ENCODE measurements around the gene BRMS1.
A peak's percentile ranks its signal among the peaks of the same experiment; 100 is the strongest.
"Not testable (repeated sequence)": the region's sequence is repeated elsewhere in the genome, so short reads cannot be mapped to it uniquely, and the experiment has no call there.

The BRMS1 gene

DNA sequence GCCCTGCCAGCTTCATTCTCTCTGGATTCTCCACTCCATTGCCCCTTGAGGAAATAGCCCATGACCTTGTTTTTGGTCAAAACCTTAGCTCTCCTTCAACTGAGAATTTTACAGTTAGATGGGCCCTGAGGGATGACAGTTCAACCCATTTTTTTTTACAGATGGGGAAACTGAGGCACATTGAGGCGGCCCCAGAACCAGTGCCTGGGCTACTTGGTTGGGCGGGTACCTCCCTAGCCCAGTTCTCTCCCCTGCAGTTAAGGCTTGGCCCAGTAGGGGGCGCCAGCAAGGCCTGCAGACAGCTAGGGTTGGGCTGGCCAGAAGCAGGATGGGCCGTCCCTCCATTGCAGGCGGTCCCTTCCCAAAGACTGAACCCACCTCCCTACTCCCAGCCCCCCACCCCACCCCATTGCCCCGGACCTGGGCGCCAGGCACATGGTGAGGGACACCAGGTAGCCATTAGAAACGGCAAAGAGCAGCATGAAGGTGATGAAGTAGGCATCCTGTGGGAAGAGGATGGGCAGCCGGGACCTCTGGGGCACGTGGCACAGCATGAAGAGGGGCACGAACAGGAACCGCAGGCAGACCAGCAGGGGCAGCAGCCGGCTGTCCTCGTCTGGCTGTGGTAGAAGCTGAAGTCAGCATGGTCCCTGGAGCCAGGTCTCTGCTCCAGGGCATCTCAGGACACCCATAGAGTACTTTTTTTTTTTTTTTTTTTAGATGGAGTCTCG lies 19.1 kb upstream of the BRMS1 start:
- DNase-seq, result peak in 3 of 56 donors; percentile 11 to 35 (median 18)

DNA sequence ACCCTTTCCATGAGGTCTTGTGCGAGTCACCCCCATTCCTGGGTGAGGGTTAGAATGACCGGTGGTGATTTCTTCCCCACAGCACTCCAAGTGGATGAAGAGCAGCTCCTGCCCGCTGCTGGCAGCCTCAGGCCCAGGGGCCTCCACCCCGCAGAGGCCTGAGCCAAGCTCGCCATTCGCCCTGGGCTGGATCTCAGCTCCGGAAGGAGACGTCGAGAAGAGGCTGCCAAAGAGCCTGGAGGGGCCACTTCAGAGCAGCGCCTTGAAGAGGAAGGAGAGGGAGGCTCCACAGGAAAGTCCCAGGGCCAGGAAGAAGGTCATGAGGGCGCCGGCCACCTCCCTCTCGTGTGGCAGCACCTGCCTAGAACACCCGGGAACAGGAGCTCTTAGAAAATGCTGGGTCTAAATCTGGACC lies 18.3 kb upstream of the BRMS1 start:
- DNase-seq, result no peak

DNA sequence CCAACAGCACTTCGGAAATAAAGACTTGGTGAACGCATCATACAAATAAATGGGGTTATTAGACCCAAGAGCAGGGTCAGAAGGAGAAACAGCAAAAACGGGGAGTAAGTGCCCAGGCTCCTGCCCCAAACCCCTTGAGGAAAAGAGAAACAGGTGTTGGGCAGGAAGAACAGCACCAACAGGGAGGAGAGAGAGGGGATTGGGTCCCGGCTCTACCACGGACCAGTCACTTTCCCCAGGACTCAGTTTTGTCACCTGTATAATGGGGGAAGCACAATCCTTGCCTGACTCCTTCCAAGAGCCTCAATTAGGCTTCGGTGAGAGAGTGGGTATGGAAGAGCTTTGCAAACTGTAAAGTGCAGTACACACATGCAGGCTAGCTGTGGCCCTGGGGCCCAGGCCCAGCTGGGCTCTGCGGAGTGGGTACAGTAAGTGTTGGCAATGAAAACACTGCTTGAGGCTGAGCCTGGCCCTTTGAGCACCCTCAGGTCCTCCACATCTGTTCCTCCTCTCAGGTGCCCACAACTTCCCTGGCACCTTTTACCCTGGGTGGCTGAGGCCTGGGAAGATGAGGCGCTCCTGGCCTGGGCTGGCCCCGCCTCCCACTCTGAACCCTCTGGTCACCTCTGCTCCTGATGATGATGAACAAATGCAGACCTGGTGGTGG lies 17.7 kb upstream of the BRMS1 start:
- no peak for DNase-seq

DNA sequence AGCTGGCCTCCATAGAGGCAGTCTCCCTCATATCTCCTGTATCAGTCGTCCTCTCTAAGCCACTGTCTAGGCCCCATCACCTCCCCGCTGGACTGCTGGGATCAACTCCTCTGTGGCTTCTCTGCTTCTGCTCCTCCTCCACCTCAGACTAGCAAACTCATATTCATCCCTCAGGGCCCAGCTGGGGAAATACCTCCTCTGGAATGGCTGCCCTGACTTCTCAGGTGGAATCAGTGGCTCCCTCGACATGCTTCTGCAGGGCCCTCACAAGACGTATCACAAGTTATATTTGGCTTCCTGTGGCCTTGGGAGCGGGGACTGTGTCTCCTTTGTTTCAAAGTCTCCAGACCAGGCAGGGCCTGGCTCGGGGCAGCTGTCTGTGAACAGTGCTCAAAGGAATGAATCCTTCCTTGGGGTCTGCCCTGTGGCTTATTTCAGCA lies 16.6 kb upstream of the BRMS1 start:
- no peak for DNase-seq

DNA sequence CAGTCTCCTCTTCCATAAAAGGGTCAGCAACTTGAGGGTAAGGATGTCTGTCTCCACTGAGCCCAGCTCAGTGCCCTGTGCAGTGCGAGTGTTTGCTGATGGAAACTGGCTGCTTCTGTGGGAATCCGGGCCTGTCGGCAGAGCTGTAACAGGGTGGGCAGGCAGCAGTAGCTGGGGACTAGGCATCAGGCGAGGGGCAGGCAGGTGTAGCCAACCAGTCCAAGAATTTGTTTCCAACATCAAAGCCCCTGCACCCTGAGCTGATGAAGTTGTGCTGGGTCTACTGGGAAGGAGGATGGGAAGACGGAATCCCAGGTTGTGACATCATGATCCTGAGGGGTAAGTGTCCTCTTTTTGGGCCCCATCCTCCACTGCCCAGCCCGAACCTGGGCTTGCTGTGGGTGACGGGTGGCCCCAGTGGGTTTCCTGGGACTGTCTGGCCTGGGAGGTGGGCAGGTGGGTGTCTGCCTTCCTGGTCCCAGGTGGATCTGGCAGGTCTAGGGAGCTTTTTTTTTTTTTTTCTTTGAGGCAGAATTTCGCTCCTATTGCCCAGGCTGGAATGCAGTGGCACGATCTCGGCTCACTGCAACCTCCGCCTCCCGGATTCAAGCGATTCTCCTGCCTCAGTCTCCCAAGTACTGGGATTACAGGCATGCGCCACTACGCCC lies 15.6 kb upstream of the BRMS1 start:
- DNase-seq, result no peak

DNA sequence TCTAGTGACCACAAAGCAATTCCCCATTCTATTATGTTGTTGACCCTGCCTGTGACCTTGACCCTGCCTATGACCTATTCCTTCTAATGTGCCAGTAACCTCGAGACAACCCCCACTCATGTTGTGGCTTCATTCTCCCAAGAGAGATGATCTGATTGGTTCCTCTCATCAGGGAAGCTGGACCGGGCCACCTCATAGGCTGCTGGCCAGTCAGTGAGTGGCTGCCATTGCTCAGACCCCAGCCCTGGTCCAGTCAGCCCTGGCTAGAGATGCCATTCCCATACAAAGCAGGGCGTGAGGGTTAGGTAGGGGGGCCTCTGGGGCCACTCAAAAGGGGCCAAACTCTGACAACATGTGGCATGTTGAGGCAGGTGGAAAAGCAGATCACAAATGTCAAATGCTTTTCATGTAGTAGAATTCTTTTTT lies 14.8 kb upstream of the BRMS1 start:
- no peak for DNase-seq

DNA sequence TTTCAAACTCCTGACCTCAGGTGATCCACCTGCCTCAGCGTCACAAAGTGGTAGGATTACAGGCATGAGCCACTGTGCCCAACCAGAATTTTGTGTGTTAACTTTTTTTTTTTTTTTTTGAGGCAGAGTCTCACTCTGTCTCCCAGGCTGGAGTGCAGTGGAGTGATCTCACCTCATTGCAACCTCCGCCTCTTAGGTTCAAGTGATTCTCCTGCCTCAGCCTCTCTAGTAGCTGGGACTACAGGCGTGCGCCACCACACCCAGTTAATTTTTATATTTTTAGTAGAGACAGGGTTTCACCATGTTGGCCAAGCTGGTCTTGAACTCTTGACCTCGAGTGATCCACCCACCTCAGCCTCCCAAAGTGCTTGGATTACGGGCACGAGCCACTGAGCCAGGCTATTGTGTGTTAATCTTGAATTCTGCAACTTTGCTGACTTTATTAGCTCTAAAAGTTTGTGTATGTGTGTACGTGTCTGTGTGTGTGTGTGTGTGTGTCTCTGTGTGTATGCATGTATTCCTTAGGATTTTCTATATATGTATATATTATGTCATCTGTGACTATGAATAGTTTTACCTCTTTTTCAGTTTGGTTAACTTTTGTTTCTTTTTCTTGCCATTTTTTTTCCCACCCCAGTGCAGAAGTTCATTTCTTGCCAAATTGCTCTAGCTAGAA lies 5.8 kb upstream of the BRMS1 start:
- not testable (repeated sequence) for DNase-seq

DNA sequence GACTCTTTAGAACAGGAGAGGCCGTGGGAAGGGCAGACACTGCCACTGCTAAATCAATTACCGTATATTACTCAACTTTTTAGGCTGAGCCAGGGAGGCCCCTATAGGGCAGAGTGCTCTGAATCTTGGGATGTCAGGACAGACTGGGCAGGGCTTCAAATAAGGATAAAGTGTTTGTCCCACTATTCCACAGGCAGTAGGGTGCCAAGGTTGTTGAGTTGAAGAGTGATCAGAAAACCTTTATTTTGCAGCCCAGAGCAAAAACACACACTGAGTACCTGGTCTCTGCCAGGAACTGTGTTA lies 4.1 kb upstream of the BRMS1 start:
- DNase-seq, result no peak

DNA sequence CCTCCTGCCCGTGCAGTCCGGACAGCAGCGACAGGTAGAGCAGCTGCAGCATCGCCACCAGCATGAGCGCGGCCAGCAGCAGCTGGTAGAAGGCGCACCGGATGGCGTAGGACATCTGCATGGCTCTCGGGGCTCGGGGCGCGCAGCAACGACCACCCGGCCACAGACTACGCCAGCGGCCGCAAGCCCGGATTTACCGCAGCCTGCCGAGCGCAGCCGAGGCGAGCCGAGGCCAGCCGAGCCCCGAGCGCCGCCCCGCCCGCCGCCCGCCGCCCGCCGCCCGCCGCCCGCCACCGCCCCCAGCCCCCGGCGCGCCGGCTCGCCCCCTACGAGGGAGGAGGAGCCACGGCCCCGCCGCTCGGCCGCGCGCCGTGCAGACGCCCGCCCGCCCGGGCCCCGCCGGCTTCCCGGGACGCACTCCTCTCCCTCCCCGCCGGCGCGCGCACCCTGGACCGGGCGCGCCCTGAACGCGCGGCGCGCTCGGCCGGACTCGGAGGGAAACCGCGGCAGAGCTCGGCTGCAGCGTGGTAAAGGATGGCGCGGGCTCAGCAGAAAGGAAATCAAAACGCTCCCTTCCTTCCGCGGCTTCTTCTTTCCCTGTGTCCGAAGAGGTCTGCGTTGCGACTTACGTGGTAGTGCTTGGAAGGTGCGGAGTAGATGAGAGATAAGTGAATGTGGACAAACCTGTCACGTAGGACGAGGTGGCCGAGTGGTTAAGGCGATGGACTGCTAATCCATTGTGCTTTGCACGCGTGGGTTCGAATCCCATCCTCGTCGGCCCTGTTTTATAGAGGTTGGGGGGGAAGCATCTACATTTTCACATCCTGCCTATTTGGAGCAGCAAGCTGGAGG lies 2.7 kb upstream of the BRMS1 start, which contains the start of gene B4GAT1:
TSS of gene B4GAT1 (minus strand) at position 205 of the 852 bp plus-strand sequence. CDS start at position 121, 84 bp downstream.
- DNase-seq, result peak in 53 of 56 donors; percentile 33 to 90 (median 74)

DNA sequence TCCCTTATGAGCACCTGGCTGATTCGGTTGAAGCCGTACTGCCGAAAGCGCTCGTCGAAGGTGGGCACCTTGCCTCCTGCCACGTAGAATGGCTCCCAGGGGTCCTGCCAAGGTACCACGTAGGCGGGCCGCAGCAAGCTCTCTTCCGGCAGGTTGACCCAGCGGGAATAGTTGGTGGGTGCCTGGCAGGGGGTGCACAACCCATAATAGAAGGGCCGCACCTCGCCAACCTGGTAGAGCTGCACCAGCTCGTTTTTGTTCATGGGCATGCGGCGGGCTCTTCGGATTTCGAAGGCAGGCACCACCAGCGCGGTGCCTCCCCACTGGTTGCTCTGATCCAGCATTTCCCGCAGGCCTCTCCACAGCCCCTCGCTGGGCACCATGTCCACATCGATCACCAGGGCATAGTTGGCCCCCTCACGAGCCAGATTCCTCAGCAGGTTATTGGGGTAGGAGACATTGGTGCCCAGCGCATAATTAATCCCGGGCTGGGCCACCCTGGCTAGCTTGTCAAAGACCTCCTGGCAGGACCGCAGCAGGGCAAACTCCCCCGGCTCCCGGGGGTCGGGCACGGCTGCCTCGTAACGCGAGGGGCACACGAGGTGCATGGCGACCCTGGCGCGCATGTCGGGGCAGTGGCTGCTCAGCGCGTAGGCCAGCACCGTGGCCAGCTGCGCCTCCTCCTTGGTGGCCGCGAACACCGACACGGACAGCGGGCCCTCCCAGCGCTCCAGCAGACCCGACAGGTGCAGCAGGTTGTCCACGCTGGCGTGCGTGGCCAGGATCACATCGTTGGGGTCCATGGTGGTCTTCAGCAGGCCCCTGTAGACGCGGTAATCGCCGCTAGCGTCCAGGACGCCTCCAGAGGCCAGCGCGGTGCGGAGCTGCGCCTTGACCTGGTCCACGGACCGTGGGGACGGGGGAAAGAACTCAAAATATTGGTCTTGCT lies 1.8 kb upstream of the BRMS1 start:
- peak in 2 of 56 donors; percentile 35 to 54 for DNase-seq

DNA sequence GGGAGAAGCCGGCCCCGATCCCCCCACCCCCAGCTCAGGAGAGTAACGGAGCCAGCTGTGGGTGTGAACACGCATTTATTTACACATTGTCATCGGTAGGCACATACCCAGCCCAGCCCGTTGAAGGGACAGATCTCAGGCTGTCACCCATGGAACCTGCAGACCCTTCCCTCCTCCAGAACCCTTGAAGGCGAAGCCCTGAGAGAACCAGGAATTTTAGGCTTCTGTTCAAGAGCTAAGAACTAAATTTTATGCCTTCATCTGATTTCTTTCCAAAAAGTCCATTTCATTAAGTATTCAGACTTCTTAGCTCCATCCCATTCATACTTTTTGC lies 379 bp upstream of the BRMS1 start:
- no peak for DNase-seq

DNA sequence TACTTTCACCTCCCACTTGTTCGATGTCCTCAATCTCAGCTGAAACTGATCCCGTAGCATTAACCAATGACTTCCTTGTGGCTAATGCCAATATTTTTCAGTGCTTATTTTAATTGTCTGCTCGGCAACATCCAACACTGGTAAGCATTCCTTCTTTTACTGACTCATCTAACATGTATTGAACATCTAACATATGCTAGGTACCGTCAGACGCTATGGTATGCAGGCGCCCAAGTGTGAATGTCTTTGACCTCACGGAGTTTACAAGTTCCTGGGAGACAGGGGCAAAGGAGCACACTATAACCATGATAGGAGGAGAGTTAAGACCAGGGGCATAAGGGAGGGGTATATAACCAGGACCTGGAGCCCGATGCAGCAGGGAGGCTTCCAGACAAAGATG lies 1.7 kb downstream of the BRMS1 start:
- DNase-seq, result no peak

DNA sequence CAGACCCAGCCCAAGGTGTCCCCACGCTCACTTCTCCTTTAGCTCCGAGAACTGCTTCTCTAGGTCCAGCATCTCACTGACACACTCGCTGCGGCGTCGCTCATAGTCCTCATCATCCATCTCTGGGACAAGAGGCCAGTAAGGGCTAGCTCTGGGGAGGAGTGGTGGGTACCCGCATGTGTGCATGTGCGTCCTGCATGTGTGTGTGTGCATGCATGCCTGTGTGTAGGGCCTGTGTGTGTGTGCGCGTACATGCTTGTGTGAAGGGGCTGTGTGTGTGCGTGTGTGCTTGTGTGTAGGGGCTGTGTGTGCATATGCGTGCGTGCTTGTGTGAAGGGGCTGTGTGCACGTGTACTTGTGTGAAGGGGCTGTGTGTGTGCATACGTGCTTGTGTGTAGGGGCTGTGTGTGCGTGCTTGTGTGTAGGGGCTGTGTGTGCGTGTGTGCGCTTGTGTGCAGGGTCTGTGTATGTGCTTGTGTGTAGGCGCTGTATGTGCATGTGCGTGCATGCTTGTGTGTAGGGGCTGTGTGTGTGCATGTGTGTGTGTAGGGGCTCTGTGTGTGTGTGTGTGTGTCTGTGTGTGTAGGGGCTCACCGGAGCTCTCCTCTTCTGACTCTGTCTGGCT lies 3.3 kb downstream of the BRMS1 start:
- no peak for DNase-seq

DNA sequence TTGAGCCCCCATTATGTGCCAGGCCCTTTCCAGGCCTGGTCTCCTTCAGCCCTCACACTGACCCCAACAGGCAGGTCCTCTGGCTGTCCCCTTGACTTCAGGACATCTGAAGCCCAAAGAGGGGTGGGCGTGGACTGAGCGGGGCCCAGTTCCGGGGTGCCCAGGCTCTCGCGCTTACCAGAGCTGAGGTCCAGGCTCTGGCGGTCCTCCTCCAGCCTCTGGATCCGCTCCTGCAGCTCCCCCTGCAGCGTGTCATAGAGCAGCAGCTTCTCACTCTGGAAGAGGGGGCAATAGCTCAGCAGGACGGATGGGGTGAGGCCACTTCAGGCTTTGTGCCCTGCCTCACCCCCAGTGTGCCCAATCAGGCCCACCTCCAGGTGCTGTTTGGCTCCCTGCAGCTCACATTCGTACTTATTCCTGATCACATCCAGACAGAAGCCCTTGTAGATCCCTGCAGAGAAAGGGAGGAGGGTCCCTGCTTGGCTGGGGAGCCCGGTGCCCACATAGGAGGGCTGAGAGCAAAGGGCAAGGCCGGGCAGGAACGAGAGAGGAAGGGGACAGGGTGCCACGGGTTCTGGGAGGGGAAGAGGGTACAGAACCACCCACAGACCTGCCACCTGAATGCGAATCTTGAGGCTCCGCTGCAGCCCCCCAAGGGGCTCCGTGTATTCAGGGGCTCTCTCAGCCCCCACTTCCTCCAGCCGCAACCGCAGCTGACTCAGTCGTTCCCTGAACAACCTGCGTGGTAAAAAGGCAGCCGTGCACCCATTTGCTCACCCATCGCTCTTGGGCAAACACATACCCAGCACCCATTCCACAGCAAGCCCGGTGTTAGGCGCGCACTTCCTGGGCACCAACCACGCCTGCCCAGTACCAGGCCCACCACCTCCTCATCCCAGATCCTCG lies 4.1 kb downstream of the BRMS1 start:
- DNase-seq, result no peak

DNA sequence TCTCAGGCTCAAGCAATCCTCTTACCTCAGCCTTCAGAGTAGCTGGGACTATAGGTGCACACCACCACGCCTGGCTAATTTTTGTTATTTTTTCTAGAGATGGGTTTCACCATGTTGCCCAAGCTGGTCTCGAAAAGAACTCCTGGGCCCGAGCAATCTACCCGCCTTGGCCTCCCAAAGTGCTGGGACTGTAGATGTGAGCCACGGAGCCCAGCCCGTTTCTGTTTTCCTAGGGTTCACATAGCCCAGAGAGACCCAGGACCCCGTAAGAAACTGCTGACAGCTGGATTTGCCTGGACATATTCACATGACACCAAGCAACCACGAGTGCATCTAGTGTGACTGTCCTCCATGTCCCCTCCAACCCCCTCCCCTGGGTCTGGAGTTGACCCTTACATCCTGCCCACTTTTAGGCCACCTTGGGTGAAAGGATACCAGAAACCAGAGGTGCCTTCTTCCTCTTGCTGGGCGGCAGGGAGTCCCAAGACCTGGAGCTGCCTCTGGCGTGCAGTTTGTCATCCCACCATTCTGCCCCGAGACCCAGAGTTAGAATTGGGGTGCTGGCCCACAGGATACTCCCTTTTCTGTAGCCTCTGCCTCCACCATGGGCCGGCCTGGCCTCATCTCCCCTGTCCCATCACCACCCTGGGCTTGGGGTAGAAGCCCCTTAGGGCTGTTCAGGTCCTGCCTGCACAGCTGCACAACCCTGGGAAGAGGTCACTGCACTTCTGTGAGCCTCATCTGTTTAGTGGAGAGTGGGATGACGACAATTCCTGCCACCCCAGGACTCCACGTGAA lies 5.0 kb downstream of the BRMS1 start:
- no peak for DNase-seq

DNA sequence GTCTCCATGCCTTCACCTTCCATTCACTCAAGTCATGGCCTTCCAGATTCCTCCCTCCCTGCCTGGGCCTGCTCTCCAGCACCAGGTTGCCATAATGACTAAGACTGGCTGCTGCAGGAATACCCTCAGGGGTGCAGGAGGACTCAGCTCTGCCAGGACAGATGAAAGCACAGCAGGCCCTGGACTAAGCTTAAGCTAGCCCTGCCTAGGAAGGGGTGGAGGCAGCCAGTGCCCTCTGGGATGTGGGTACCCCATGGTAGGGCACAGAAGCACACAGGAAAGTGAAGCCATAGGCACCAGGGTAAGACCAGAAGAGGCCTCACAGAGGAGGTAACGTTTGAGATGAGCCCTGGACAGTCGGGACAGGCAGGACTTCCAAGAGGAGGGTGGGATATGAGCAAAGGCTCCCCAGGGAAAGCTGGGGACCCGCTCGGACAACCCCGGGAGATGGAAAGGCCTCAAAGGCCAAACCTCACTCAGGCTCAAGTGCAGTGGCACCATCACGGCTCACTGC lies 5.7 kb downstream of the BRMS1 start:
- DNase-seq, result no peak

All from amygdala (tissue), 56 donors.